Measurements from ENCODE around the gene GRM1.

DNA sequence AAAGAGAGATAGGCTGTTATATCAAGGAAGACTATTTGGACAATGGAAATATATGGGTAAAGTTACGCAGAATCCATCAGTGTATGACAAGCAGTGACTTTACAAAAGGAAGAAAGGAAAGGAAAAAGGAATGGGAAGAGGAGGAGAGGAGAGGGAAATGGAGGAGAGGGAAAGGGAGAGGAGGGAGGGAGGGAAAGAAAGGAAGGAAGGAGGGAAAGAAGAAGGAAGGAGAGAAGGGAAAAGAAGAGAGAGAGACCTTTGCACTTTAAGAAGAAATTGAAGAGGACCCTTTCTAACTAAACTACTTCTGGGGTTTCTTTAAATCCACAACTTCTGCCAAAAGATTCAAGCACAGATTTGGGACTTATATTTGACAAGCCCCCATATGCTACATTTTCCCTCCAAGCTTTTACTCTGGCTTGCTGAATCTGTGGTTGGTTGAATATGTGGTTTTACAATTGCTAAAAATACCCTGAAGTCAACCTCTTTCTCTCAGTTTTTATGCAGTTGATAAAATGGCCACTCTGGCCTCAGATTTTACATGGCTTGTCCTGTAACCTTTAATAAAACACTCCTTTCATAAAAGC lies 394.0 kb downstream of the GRM1 start:
- TF ChIP-seq SAFB (IDR thresholded peaks at IDR 0.05; ENCODE audit: borderline replicate concordance, low read depth, low read length) (no peak), KDM5B (IDR thresholded peaks at IDR 0.05; ENCODE audit: insufficient replicate concordance, low read depth, low read length) (no peak), TAL1 (IDR thresholded peaks at IDR 0.05) (no peak), SMARCC2 (IDR thresholded peaks at IDR 0.05; ENCODE audit: low read depth) (no peak), EP300 (IDR thresholded peaks at IDR 0.05; ENCODE audit: low read length) (no peak), FIP1L1 (IDR thresholded peaks at IDR 0.05; ENCODE audit: low read depth, low read length, poor library complexity, severe bottlenecking) (no peak), MAFK (IDR thresholded peaks at IDR 0.05; ENCODE audit: low read length) (no peak), EZH2 (IDR thresholded peaks at IDR 0.05; ENCODE audit: borderline replicate concordance, low read depth, low read length) (no peak), ATF1 (CRISPR knock-in tag; IDR thresholded peaks at IDR 0.05) (no peak), ATF1 (tag; IDR thresholded peaks at IDR 0.05) (no peak)
- TF ChIP-seq, protein P1, sequence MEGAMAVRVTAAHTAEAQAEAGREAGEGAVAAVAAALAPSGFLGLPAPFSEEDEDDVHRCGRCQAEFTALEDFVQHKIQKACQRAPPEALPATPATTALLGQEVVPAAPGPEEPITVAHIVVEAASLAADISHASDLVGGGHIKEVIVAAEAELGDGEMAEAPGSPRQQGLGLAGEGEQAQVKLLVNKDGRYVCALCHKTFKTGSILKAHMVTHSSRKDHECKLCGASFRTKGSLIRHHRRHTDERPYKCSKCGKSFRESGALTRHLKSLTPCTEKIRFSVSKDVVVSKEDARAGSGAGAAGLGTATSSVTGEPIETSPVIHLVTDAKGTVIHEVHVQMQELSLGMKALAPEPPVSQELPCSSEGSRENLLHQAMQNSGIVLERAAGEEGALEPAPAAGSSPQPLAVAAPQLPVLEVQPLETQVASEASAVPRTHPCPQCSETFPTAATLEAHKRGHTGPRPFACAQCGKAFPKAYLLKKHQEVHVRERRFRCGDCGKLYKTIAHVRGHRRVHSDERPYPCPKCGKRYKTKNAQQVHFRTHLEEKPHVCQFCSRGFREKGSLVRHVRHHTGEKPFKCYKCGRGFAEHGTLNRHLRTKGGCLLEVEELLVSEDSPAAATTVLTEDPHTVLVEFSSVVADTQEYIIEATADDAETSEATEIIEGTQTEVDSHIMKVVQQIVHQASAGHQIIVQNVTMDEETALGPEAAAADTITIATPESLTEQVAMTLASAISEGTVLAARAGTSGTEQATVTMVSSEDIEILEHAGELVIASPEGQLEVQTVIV (CRISPR knock-in tag; IDR thresholded peaks at IDR 0.05; ENCODE audit: borderline replicate concordance), result no peak
- TF ChIP-seq, protein P2, sequence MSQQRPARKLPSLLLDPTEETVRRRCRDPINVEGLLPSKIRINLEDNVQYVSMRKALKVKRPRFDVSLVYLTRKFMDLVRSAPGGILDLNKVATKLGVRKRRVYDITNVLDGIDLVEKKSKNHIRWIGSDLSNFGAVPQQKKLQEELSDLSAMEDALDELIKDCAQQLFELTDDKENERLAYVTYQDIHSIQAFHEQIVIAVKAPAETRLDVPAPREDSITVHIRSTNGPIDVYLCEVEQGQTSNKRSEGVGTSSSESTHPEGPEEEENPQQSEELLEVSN (IDR thresholded peaks at IDR 0.05; ENCODE audit: borderline replicate concordance in 1 of 2, extremely low read depth in 1 of 2, insufficient read depth in 1 of 2, insufficient read length in 1 of 2, low read depth in 1 of 2, low read length in 1 of 2, poor library complexity in 1 of 2, severe bottlenecking in 1 of 2), result no peak
- TF ChIP-seq, protein P3, sequence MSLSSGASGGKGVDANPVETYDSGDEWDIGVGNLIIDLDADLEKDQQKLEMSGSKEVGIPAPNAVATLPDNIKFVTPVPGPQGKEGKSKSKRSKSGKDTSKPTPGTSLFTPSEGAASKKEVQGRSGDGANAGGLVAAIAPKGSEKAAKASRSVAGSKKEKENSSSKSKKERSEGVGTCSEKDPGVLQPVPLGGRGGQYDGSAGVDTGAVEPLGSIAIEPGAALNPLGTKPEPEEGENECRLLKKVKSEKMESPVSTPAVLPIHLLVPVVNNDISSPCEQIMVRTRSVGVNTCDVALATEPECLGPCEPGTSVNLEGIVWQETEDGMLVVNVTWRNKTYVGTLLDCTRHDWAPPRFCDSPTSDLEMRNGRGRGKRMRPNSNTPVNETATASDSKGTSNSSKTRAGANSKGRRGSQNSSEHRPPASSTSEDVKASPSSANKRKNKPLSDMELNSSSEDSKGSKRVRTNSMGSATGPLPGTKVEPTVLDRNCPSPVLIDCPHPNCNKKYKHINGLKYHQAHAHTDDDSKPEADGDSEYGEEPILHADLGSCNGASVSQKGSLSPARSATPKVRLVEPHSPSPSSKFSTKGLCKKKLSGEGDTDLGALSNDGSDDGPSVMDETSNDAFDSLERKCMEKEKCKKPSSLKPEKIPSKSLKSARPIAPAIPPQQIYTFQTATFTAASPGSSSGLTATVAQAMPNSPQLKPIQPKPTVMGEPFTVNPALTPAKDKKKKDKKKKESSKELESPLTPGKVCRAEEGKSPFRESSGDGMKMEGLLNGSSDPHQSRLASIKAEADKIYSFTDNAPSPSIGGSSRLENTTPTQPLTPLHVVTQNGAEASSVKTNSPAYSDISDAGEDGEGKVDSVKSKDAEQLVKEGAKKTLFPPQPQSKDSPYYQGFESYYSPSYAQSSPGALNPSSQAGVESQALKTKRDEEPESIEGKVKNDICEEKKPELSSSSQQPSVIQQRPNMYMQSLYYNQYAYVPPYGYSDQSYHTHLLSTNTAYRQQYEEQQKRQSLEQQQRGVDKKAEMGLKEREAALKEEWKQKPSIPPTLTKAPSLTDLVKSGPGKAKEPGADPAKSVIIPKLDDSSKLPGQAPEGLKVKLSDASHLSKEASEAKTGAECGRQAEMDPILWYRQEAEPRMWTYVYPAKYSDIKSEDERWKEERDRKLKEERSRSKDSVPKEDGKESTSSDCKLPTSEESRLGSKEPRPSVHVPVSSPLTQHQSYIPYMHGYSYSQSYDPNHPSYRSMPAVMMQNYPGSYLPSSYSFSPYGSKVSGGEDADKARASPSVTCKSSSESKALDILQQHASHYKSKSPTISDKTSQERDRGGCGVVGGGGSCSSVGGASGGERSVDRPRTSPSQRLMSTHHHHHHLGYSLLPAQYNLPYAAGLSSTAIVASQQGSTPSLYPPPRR (CRISPR knock-in tag; IDR thresholded peaks at IDR 0.05; ENCODE audit: borderline replicate concordance), result no peak
- TF ChIP-seq, protein P4, sequence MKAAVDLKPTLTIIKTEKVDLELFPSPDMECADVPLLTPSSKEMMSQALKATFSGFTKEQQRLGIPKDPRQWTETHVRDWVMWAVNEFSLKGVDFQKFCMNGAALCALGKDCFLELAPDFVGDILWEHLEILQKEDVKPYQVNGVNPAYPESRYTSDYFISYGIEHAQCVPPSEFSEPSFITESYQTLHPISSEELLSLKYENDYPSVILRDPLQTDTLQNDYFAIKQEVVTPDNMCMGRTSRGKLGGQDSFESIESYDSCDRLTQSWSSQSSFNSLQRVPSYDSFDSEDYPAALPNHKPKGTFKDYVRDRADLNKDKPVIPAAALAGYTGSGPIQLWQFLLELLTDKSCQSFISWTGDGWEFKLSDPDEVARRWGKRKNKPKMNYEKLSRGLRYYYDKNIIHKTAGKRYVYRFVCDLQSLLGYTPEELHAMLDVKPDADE (conservative IDR thresholded peaks at IDR 0.05; ENCODE audit: control insufficient read depth, low read depth, low read length), result no peak
- TF ChIP-seq, protein P5, sequence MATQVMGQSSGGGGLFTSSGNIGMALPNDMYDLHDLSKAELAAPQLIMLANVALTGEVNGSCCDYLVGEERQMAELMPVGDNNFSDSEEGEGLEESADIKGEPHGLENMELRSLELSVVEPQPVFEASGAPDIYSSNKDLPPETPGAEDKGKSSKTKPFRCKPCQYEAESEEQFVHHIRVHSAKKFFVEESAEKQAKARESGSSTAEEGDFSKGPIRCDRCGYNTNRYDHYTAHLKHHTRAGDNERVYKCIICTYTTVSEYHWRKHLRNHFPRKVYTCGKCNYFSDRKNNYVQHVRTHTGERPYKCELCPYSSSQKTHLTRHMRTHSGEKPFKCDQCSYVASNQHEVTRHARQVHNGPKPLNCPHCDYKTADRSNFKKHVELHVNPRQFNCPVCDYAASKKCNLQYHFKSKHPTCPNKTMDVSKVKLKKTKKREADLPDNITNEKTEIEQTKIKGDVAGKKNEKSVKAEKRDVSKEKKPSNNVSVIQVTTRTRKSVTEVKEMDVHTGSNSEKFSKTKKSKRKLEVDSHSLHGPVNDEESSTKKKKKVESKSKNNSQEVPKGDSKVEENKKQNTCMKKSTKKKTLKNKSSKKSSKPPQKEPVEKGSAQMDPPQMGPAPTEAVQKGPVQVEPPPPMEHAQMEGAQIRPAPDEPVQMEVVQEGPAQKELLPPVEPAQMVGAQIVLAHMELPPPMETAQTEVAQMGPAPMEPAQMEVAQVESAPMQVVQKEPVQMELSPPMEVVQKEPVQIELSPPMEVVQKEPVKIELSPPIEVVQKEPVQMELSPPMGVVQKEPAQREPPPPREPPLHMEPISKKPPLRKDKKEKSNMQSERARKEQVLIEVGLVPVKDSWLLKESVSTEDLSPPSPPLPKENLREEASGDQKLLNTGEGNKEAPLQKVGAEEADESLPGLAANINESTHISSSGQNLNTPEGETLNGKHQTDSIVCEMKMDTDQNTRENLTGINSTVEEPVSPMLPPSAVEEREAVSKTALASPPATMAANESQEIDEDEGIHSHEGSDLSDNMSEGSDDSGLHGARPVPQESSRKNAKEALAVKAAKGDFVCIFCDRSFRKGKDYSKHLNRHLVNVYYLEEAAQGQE (IDR thresholded peaks at IDR 0.05; ENCODE audit: borderline replicate concordance), result no peak
- TF ChIP-seq, protein P5 (CRISPR knock-in tag; IDR thresholded peaks at IDR 0.05; ENCODE audit: low read depth), result no peak
